GM12891 (cell line): ENCODE measurements around the gene SLC1A2.

Source experiments
- DNase-seq: peaks from one replicate; pipeline ENCODE4 v3.0.0; 2011; ENCODE audit warnings: low spot score; ENCODE audit not compliant: insufficient read length
- FAIRE-seq: peaks from 2 replicates; lab custom pipeline; 2011; peaks lifted over from hg19 to GRCh38; lab: Jason Lieb, UNC
- PAX5 ChIP-seq: IDR thresholded peaks from 2 replicates; pipeline ENCODE4 v1.6.1; 2011; ENCODE audit warnings: low read length, moderate library complexity, mild to moderate bottlenecking; ENCODE audit not compliant: insufficient read depth, severe bottlenecking
- POLR2A ChIP-seq: IDR thresholded peaks from 2 replicates; pipeline ENCODE4 v1.6.1; 2011; ENCODE audit warnings: low read depth, low read length, control low read depth
- POLR2AphosphoS5 ChIP-seq: IDR thresholded peaks from 2 replicates; pipeline ENCODE4 v1.6.1; 2011; ENCODE audit warnings: low read depth, low read length, control low read depth
- POU2F2 ChIP-seq: IDR thresholded peaks from 2 replicates; pipeline ENCODE4 v1.6.1; 2011; ENCODE audit warnings: low read depth, mild to moderate bottlenecking, control low read depth, low read length, moderate library complexity
- SPI1 ChIP-seq: IDR thresholded peaks from 2 replicates; pipeline ENCODE4 v1.6.1; 2011; ENCODE audit warnings: low read depth, low read length, control low read depth
- TAF1 ChIP-seq: IDR thresholded peaks from 2 replicates; pipeline ENCODE4 v1.6.1; 2011; ENCODE audit warnings: low read depth, low read length, control low read depth

SLC1A2 gene

GRCh38 chr11:35340071-35340470 lies 79.3 kb downstream of the SLC1A2 start:
- no peak for TF ChIP-seq PAX5
- no peak for TF ChIP-seq POU2F2
- TF ChIP-seq POLR2AphosphoS5: no peak
- TF ChIP-seq SPI1: no peak
- TF ChIP-seq TAF1: no peak
- no peak for TF ChIP-seq POLR2A
- FAIRE-seq (no peak), DNase-seq (no peak)

- no peak for TF ChIP-seq POU2F2
- DNase-seq (no peak), FAIRE-seq (no peak)
These were observed 80.4 kb downstream of the SLC1A2 start for GRCh38 chr11:35338921-35339320.

GRCh38 chr11:35337914-35338305 lies 81.4 kb downstream of the SLC1A2 start:
- FAIRE-seq: no peak
- TF ChIP-seq POLR2AphosphoS5 (no peak), POLR2A (no peak), SPI1 (no peak), TAF1 (no peak), PAX5 (no peak), POU2F2 (no peak)

GRCh38 chr11:35337136-35337913 lies 82.0 kb downstream of the SLC1A2 start:
- FAIRE-seq: peak; percentile 13

More at GRCh38 chr11:35337914-35338305, 81.4 kb downstream of the SLC1A2 start:
- no peak for DNase-seq

GRCh38 chr11:35336726-35337125 lies 82.6 kb downstream of the SLC1A2 start:
- DNase-seq (no peak), FAIRE-seq (no peak)
- TF ChIP-seq TAF1: no peak
- no peak for TF ChIP-seq POLR2AphosphoS5
- no peak for TF ChIP-seq POU2F2
- no peak for TF ChIP-seq PAX5
- no peak for TF ChIP-seq SPI1
- TF ChIP-seq POLR2A: no peak

More at GRCh38 chr11:35337136-35337913, 82.0 kb downstream of the SLC1A2 start:
- no peak for DNase-seq
- TF ChIP-seq SPI1 (no peak), TAF1 (no peak), POLR2AphosphoS5 (no peak), POU2F2 (no peak), PAX5 (no peak), POLR2A (no peak)

- DNase-seq: no peak
- TF ChIP-seq PAX5 (no peak), POU2F2 (no peak), POLR2A (no peak), SPI1 (no peak)
These were observed 84.1 kb downstream of the SLC1A2 start for GRCh38 chr11:35335226-35335625.

GRCh38 chr11:35334385-35335090 lies 84.8 kb downstream of the SLC1A2 start:
- DNase-seq (no peak), FAIRE-seq (peak; percentile 72)
- TF ChIP-seq TAF1 (no peak), POU2F2 (no peak), PAX5 (no peak), POLR2A (no peak), SPI1 (no peak), POLR2AphosphoS5 (no peak)

More at GRCh38 chr11:35335226-35335625, 84.1 kb downstream of the SLC1A2 start:
- no peak for FAIRE-seq

- no peak for TF ChIP-seq POLR2AphosphoS5
- TF ChIP-seq PAX5: no peak
- no peak for TF ChIP-seq POLR2A
- no peak for TF ChIP-seq SPI1
- no peak for TF ChIP-seq TAF1
- no peak for TF ChIP-seq POU2F2
- FAIRE-seq (no peak), DNase-seq (no peak)
These were observed 86.8 kb downstream of the SLC1A2 start for GRCh38 chr11:35332524-35332923.

- FAIRE-seq: peak; percentile 51
- DNase-seq: no peak
- TF ChIP-seq POLR2A (no peak), TAF1 (no peak), SPI1 (peak; percentile 50)
These were observed 88.4 kb downstream of the SLC1A2 start for GRCh38 chr11:35330931-35331330.
